GM18907 (cell line): ENCODE results near the gene OSBPL7.

Experiments used
- ATAC-seq: cut with Tn5 transposase; IDR thresholded peaks from one replicate; pipeline ENCODE4 v1.9.1; 2021; ENCODE audit warnings: mild to moderate bottlenecking, moderate library complexity; ENCODE audit not compliant: unreplicated experiment

The OSBPL7 gene

DNA sequence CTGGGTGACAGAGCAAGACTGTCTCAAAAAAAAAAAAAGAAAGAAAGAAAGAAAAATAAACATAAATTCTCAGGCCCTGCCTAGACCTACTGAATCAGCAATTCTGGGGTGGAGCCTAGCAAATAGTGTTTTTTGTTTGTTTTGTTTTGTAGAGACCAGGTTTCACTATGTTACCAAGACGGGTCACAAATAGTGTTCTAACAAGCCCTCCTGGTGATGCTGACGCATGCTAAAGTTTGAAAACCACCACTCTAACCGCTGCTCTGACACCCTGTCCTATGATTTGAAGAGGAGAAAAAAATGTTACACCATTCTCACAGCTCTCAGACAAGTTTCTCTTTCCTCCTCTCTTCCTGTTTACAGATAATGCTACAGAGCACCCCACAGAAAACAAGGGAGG, 8.3 kb upstream of the OSBPL7 start:
- no peak for ATAC-seq

DNA sequence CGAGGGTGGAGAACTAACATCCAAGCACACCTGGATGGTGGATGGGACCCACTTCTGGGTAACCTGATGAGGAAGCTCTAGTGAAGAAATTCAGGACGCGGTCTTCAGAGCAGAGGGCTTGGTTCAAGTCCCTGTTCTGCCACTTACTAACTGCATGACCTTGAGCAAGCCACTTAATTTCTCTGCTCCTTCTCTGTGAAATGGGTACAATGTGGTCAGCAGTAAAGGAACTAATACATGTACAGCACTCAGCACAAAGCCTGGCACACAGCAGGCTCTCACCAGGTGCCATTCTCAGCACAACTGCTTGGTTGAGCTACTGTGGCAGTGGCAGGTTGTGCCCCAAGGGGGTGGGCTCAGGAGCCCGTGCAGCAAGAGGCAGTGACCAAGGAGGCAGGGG, 1.9 kb upstream of the OSBPL7 start:
- no peak for ATAC-seq

DNA sequence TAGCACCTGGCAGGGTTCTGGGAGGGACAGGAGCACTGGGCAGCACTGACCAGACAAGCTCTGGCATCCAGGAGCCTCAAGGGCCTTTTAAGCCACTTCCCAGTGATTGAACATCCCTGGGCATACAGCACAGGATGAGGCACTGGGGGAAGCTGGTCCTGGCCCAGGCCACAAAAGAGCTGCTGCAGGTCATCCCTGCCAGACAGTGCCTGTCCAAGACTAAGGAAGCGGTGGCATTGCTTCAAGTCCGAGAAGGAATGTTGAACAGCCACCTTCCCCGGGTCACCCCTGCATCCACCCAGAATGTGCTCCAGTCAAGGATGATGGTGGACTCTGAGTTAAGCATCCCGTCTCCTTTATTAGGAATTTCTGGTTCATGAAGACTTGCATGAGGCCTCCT, 1.2 kb upstream of the OSBPL7 start:
- ATAC-seq: no peak

DNA sequence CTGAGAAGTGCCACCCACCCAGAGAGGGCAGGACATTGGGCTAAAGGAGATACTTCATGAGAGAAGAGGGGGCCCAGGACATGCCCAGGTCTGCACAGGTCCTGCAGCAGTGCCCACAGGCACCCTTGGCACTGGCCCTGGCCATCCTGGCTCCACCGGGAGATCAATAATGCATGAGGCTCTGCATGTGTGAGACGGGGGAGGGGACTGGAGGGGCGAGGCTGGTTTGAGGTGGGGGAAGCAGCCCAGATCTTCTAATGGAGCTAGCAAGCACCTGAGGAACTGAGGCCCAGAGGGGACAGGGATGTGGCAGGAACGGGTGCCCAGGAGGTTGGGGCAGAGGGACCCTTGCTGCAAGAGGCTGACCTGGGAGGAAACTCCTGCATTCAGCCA, 567 bp downstream of the OSBPL7 start:
- ATAC-seq: no peak

DNA sequence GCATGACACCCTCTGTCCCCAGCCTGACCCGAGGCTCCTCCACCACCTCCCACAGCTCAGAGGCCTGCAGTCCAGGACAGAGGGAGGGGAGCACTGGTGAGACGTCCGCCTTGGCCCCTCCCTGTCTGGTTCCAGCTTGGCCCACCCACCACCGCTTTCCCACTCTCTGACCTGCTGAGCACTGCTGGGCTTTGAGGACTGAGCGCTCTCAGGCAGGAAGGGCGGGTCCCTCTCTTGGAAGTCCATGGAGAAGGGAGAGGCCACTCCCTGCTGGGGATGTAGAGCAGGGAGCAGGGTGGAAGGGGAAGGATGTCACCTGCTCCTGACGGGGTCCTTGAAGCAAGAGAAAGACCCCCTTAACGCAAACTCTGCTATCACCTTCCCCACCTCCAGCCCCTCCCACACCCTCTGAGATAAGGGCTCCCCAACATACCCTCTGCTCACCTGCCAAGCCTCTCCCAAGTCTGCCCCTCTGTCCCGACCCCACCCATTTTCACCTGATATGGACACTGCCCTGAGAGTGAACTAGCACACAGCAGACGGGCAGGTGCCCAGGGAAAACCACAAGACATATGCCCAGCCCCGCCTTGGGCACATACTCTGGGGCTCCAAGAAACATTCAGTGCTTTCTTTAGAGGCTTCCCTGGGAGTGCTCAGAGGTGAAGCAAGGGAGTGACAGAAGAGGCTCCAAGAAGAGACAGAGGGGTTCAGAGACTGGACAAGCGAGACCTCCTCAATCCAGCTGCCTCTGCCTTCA, 1.4 kb downstream of the OSBPL7 start:
- ATAC-seq: no peak

DNA sequence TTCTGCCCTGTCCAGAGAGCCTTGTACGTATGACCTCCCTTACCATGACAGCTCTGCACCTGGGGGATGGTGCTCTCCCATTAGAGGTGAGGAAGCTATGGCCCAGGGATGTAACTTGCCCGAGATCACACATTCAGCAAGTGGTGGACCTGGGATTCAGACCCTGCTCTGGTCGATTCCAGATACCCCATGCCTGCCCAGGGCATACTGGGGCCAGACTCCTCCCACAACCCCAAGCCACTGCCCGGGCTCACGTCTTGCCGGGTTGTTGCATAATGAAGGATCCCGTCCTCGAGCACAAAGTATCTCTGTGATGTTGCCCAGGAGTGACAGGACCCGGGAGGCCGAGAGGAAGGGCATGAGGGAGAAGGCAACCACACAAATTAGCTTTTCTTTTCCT, 2.1 kb downstream of the OSBPL7 start:
- no peak for ATAC-seq

DNA sequence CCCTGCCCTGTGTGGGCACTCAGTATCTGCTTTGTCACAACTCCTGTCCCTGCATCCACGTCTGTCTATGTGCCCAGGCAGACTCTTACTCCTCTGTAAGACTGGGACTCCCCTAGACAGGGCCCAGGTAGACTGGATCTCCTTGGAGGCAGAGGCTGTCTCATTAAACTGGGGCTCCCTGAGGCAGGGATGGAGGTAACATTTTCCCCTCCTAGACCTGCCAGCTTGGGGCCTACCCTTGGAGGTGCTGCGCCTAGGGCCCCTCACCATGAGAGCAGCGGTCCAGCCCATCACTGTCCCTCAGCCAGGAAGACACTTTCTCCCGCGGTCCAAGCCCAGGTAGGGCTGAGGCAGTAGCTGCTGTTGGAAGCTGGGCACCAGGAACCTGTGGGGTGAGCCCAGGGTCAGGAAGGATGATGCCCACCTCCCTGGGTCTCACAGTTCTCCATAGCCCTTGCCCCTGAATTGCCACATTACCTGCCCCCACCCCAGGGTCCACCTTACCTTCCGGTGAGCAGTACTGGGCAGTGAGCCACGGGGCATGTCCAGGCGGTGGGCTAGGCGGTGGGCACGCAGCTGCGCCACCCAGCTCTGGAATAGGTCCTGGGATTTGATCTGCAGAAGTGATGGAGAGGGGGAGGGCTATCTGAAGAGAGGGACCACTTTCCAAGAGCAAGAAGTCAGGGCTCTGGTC, 3.4 kb downstream of the OSBPL7 start:
- ATAC-seq: no peak

DNA sequence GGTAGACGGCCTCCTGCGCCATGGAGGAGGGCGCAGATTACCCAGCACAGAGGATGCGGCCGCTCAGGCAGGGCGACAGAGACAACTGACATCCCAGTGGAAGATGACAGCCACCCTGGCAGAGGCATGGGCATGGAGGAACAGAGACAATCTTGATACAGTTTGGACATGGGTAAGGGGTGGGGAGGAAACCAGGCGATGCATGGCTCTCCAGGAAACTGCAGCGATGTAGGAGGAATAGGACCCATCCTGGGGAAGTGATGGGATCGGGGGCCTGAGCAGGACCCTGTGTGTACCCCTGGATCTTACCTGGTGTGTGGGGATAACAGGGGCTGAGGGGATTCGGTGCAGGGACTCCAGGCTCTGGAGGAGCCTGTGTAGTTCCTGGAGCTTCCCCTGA, 4.6 kb downstream of the OSBPL7 start:
- ATAC-seq: no peak

DNA sequence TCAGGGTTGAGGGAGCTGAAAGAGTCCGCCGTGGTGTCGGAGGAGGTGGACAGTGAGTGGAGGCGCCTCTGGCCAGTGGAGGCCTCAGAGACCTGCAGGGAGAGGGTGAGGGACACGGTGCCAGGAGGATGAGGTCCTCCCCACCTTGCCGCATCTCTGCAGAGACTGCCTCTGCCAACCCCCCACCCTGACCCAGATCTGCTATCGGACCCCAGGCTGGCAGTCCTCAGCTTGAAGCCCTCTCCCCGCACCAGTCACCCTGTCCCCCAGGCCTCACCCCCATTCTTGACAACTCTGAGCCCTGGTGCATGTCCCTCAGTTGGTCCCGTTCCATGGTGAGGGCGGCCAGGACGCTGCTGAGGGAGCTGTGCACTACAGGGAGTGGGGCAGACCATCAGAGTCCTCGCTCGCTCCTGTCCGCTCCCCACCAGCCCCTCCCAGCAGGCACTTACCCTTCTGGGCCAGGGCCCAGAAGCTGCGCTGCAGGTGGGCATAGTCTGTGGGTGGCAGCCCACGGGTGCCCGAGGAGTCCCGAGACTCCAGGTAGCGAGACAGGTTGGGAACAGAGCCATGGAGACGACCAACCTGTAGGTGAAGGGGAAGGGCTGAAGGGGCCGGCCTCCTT, 5.4 kb downstream of the OSBPL7 start:
- no peak for ATAC-seq

DNA sequence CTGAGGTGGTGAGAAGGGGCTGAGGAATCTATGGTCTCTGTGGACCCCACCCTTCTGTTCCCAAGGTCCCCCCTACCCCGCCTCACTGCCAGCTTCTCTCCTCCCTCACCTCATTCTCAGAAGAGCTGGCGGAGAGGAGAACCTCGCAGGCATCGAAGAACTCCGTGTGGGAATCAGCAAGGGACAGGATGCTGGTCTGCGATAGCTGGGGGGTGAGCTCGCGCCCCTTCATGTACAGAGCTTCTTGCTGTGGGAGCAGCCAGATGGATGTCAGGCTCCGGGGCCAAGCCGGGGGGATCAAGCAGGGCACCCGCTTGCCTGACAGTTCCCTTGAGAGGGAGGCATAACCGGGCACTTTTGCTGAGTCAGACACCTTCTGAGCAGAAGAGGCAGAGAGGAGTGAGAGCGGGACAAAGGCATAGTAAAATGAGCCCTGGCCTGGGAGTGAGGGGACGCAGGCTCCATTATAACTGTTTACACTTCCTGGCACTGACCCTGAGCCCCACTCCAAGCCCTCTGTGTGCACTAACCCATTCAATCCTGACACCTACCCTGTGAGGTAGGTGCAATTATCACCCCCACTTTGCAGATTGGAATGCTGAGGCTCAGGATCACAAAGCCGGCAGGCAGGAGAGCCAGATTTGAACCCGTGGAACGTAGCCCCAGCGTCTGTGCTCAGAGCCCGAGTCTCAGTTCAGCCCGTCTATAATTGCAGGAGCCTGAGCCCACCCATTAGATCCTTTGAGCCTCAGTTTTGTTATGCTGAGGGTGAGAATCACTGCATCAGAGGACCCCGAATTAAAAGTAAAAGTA, 6.3 kb downstream of the OSBPL7 start:
- ATAC-seq: no peak

DNA sequence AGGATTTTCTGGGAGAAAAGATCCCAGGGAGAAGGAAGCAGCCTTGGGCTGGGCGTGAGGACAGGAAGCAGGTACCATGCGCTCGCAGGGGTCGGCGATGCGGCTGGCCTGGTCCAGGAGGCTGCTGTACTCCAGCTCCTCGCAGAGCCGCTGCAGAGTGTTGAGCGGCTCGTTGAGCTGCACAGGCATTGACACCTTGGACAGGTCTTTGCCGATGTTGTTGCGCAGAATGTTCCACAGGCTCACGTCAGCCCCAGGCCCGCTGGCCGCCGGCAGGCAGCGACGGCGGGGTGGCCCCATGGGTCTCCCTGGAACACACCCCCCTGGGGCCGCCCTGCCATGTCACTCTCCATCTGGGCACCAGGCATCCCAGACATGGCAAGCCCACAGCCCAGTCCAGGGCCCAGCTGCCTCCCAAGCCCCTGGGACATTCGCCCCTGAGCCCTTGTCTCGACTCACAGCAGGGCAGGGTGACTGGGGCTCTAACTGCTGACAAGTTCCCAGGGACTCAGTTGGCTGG, 8.0 kb downstream of the OSBPL7 start:
- ATAC-seq: no peak

DNA sequence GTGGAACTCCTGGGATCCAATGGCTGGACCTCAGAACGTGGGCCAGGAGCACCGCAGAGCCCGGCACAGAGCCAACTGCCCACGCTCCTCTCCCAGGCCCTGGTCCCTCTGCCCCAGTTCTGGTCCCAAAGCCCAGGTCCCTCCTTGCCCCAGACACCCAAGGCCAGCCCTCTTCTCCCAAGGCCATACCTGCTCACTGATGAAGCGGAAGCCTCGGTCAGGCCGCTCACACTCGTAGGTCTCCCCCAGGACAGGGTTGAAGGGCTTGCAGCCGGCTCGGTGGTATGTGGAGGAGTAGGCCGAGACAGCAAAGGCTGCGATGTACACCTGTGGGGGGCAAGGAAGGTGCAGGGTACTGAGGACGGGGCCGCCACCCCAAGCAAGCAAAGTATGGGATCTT, 8.5 kb downstream of the OSBPL7 start:
- ATAC-seq: no peak

DNA sequence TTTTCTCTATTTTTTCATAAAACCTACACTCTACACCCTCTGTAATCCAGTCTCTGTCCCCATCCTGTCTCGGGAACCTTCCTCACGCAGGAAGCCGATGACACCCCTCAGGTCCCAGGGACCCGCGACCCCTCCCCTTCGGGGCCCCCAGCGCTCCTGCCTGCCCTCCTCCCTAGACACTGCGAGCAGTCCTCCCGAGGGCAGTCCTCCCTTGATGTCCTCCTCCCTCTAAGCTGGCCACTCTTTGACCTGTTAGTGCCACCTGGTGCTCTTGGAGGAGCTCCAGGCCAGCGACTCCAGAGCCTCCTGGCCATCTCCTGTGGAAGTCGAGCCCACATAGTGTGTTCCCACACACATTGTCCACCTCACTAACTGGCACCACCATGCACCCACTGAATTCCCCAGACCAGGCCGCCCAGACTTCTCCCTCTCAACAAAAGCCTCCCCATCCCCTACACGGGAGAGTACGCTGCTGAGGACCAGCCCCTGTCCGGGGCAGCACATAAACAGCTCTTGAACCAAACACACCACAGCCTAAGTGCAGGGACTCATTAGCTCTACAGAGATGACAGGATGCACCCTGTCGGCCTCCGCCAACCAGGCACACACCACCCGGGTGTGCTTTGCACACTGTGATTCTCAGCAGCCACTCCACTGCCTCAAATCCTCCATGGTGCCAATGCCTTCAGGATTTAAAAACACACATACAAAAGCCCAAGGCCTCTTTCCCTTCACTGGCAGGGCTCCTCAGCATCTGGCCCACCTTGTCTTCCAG, 9.3 kb downstream of the OSBPL7 start:
- ATAC-seq: no peak

DNA sequence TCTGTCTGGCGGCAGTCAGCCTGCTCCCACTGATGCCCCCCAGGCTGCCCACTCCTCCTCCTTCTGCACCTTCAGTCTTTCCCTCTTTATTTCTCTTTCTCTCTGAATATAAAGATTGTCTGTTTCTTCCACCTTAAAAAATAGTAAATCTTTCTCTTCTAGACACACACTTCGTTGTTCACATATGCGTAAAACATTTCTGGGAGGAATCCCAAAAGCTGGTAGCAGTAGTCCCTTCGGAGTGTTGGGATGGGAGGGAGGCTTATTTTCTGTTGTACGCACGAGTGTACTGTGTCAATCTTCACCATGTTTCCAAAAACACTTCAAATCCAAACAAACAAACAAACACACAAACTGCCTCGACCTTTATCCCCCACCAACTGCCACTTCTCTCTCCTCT, 9.9 kb downstream of the OSBPL7 start:
- no peak for ATAC-seq

DNA sequence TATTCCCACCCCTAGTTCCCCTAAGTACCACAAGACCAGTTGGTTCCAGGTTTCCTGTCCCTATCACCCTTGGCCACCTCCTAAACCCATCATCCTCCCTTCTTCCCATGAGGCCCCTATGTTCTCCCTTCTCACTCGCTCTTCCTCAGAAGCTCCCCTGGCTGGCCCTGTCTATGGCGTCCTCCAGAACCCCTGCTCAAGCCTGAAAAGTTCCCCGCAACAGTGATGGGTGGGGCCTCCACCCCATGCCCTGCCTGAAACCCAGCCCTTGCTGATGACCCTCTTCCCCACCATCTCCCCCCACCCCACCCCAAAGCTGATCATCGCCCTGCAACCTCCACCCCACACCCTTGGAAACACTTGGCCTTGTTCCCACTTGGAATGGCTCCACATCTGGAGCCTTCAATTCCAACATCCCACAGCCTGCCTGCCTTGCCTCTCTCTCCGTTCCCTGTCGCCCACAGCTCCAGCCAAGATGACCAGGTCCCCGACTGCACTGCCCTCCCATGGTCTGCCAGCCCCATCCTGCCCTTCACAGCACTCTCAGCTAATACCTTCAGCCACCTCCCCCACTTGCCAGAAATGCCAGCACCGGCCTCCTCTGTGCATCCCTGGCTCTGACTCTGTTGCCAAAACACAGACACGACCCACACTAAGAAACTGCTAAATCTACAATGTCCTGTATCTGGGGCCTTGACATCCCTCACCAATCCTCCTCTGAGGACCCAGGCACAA, 10.5 kb downstream of the OSBPL7 start:
- no peak for ATAC-seq

DNA sequence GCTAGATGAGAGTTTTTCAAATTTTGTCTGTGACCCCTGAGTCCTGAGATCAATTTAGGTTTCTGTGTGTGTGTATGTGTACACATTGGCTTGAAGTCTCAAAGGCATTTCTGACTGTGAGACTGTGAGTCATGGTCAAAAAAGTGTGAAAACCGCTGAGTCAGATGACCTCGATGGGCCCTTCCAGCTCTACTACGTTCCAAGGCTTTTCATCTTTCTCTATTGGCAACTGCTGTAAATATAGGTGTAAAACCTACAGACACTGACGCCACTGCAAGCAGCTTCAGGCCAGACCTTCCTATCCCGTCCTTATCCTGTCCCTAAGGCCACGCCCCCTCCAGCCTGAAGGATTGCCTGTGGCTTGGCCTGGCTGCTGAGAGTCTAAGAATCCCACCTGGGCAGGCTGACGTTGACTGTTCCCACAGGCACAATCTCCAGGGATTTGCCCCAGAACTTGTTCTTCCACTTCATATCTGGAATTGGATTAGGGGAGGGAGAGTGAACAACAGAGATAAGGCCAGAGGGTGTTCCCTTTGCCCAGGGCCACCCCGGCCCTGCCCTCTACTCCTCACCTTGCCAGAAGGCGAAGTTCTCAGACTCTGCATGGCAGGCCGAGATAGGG, 11.3 kb downstream of the OSBPL7 start:
- ATAC-seq: no peak

DNA sequence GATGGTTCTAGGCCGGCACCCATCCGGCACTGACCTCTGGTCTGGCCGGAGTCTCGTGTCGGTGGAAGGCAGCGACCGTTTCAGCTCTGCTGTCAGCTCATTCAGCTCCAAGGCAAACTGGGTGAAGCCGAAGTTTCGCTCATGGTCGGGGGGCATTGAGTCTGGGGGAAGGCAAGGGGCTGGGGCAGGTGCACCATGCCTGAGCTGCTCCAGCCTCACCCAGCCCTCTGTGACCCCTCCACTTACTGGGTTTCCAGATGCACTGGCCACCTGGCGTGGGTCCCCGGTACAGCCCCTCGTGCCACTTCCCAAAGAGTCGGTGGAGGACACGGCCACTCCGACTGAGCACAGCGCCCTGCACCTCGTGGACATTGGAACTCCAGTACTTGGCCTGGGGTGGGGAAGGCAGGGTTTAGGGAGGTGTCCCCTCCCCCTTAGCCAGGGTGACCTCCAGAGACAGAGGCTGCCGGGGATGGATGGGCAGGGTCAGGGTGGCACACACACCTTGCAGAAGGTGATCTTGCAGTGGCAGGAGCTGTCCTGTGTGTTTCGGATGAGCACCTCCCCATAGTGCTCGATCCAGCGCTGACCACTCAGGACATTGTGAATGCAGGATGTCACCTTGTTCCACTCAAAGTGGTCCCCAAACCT, 12.6 kb downstream of the OSBPL7 start:
- ATAC-seq: no peak

DNA sequence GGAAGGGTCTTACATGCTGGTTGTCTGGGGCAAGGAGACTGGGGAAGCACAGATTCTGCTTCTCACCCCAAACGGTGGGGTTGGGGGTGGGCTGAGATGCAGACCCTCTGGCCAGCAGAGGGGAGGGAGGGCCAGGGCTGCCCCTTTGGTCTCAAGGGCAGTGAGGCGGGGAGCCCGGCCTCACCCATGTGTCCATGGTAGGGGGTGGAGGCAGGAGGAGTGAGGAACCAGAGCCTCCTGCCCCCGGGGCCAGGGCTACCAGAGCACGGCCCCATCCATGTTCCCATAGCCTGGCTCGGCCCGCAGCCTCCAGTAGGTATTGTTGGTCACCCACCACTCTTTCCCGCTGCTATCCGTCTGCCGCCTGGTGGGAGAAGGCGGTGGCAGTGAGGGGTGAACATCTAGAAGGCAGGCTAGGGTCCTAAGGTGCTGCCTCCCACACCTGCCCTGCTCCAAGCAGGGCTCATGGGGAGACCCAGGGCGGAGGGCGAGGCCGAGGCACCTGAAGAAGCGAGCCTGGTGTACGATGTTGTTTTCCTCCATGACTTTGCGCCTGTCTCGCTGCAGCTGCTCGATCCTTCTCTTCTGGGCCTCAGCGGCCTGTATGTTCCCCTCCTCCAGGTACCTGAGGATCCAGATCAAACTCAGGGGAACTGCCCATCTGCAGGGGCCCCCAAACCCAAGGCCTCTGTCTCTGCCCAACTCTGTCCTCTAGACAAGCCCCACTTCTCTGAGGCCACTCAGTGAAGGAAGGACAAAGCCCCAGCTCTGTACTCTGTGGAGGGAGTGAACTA, 13.4 kb downstream of the OSBPL7 start:
- no peak for ATAC-seq
